ENCODE data around the gene C3orf20. TPM values are rescaled to one million over a fixed set of nuclear protein-coding genes. Genes with fewer than 3 reads are reported as not detected.

C3orf20 gene
- polyA plus RNA-seq, 4 donors, result 0.09 to 0.30 (median 0.25) TPM

GRCh38 chr3:14769544-14770325, 94.8 kb downstream of the C3orf20 start:
- no peak for DNase-seq (ENCODE audit: low read depth in 4 of 4, low spot score in 3 of 4)

- DNase-seq (ENCODE audit: low read depth in 4 of 4, low spot score in 3 of 4), result no peak
Observed at GRCh38 chr3:14770591-14770990, 95.7 kb downstream of the C3orf20 start.

GRCh38 chr3:14771593-14772497, 96.9 kb downstream of the C3orf20 start:
- DNase-seq (ENCODE audit: low read depth in 4 of 4, low spot score in 3 of 4), result no peak

GRCh38 chr3:14772533-14773138, 97.7 kb downstream of the C3orf20 start:
- no peak for DNase-seq (ENCODE audit: low read depth in 4 of 4, low spot score in 3 of 4)

GRCh38 chr3:14773281-14773680, 98.3 kb downstream of the C3orf20 start:
- DNase-seq (ENCODE audit: low read depth in 4 of 4, low spot score in 3 of 4), result no peak

GRCh38 chr3:14773691-14774128, 98.8 kb downstream of the C3orf20 start:
- no peak for DNase-seq (ENCODE audit: low read depth in 4 of 4, low spot score in 3 of 4)

- no peak for DNase-seq (ENCODE audit: low read depth in 4 of 4, low spot score in 3 of 4)
Observed at GRCh38 chr3:14774431-14774830, 99.5 kb downstream of the C3orf20 start.

GRCh38 chr3:14775011-14775410, 100.1 kb downstream of the C3orf20 start:
- DNase-seq (ENCODE audit: low read depth in 4 of 4, low spot score in 3 of 4), result no peak

GRCh38 chr3:14775563-14775962, 100.6 kb downstream of the C3orf20 start:
- DNase-seq (ENCODE audit: low read depth in 4 of 4, low spot score in 3 of 4), result no peak

GRCh38 chr3:14779069-14779685, 104.2 kb downstream of the C3orf20 start:
- no peak for DNase-seq (ENCODE audit: low read depth in 4 of 4, low spot score in 3 of 4)

- no peak for DNase-seq (ENCODE audit: low read depth in 4 of 4, low spot score in 3 of 4)
Observed at GRCh38 chr3:14780927-14781507, 106.1 kb downstream of the C3orf20 start.

GRCh38 chr3:14783480-14784086, 108.6 kb downstream of the C3orf20 start:
- no peak for DNase-seq (ENCODE audit: low read depth in 4 of 4, low spot score in 3 of 4)

GRCh38 chr3:14784087-14784681, 109.2 kb downstream of the C3orf20 start:
- peak in 1 of 4 donors; percentile 20 for DNase-seq (ENCODE audit: low read depth in 4 of 4, low spot score in 3 of 4)

- no peak for DNase-seq (ENCODE audit: low read depth in 4 of 4, low spot score in 3 of 4)
Observed at GRCh38 chr3:14785207-14786155, 110.5 kb downstream of the C3orf20 start.

GRCh38 chr3:14786369-14786768, 111.4 kb downstream of the C3orf20 start:
- DNase-seq (ENCODE audit: low read depth in 4 of 4, low spot score in 3 of 4), result no peak

- DNase-seq (ENCODE audit: low read depth in 4 of 4, low spot score in 3 of 4), result no peak
Observed at GRCh38 chr3:14787630-14788029, 112.7 kb downstream of the C3orf20 start.

- DNase-seq (ENCODE audit: low read depth in 4 of 4, low spot score in 3 of 4), result no peak
Observed at GRCh38 chr3:14788644-14789043, 113.7 kb downstream of the C3orf20 start.

- DNase-seq (ENCODE audit: low read depth in 4 of 4, low spot score in 3 of 4), result no peak
Observed at GRCh38 chr3:14789221-14789620, 114.3 kb downstream of the C3orf20 start.

Measured in right renal pelvis (tissue), 4 donors.